K562 (cell line): Measurements from ENCODE around the gene ANXA3. TPM values are rescaled to one million over a fixed set of nuclear protein-coding genes. Genes with fewer than 3 reads are reported as not detected.

ENCODE experiments used
- ADNP ChIP-seq: fragments of 200-800 bp; sonication (Bioruptor generic); IDR thresholded peaks from 2 replicates; pipeline ENCODE4 v1.6.1; 2016; ENCODE audit warnings: missing genetic modification characterization, missing compliant biosample characterization
- ATF2 ChIP-seq: sonication (generic); formaldehyde crosslinking; IDR thresholded peaks from 2 replicates; pipeline ENCODE4 v1.8.1; 2022; ENCODE audit warnings: missing genetic modification reagents
- BRF1 ChIP-seq: IDR thresholded peaks from 3 replicates; pipeline ENCODE4 v1.6.1; 2011; ENCODE audit warnings: borderline replicate concordance, mild to moderate bottlenecking; ENCODE audit not compliant: insufficient read length; ENCODE audit errors: extremely low read depth
- CHD7 ChIP-seq: fragments of 200-600 bp; sonication (generic); IDR thresholded peaks from one replicate; pipeline ENCODE4 v1.6.1; 2012; ENCODE audit warnings: mild to moderate bottlenecking, low read depth, low read length, inconsistent platforms
- CREB1 ChIP-seq, 2 experiments: sonication (generic) in 1 of 2; formaldehyde crosslinking in 1 of 2; IDR thresholded peaks; 2 replicates each; pipeline versions ENCODE4 v1.6.1 to v1.8.0; 2012 to 2022; ENCODE audit warnings: inconsistent platforms in 1 of 2, mild to moderate bottlenecking in 1 of 2, missing genetic modification reagents in 1 of 2, moderate library complexity in 1 of 2
- CREB3 ChIP-seq: fragments of 450-650 bp; conservative IDR thresholded peaks from 2 replicates; pipeline ENCODE4 v1.6.1; 2016; ENCODE audit warnings: missing genetic modification characterization, low read depth, mild to moderate bottlenecking, missing compliant biosample characterization, moderate library complexity
- E2F1 ChIP-seq: sonication (generic); formaldehyde crosslinking; IDR thresholded peaks from 2 replicates; pipeline ENCODE4 v1.8.1; 2023; ENCODE audit warnings: mild to moderate bottlenecking, missing genetic modification reagents, moderate library complexity
- MAFF ChIP-seq: IDR thresholded peaks from 2 replicates; pipeline ENCODE4 v1.6.1; 2012; ENCODE audit warnings: low read length, improper control_type of control experiment
- MTA2 ChIP-seq: fragments of 450-650 bp; IDR thresholded peaks from 2 replicates; pipeline ENCODE4 v1.6.1; 2016; ENCODE audit warnings: low read depth
- NBN ChIP-seq: fragments of 450-650 bp; IDR thresholded peaks from 2 replicates; pipeline ENCODE4 v1.6.1; 2016; ENCODE audit warnings: low read depth, mild to moderate bottlenecking
- RBM34 ChIP-seq: fragments of 200-400 bp; formaldehyde crosslinking; IDR thresholded peaks from 2 replicates; pipeline ENCODE4 v1.6.1; 2018; ENCODE audit warnings: low read length, borderline replicate concordance; ENCODE audit not compliant: insufficient read depth
- SMAD3 ChIP-seq: fragments of 450-650 bp; formaldehyde crosslinking; conservative IDR thresholded peaks from 2 replicates; pipeline ENCODE4 v1.4.0; 2020; ENCODE audit warnings: mild to moderate bottlenecking
- ZNF780A ChIP-seq: fragments of 250-450 bp; sonication (Bioruptor Pico); IDR thresholded peaks from 2 replicates; pipeline ENCODE4 v1.5.0; 2021; ENCODE audit warnings: mild to moderate bottlenecking
- polyA plus RNA-seq, 8 experiments: library from polyadenylated mRNA; depleted of rRNA in 4 of 8; stranded (reverse) in 5 of 8; unstranded in 3 of 8; fragments of >200 nt; fragmentation: Nextera tagmentation in 2 of 8; fragmentation: Illumina TruSeq in 1 of 8; extraction: Ambion mirVana in 2 of 8; extraction: Trizol in 1 of 8; gene quantifications; 2 replicates each; pipeline versions ENCODE4 v1.2.1 to v1.2.3, GENCODE V29; 2011 to 2014; ENCODE audit warnings: inconsistent platforms in 1 of 8, missing spikeins in 1 of 8
- total RNA-seq, 7 experiments: library from RNA; depleted of rRNA in 6 of 7; stranded (reverse); fragments of >200 nt in 6 of 7; fragmentation: Illumina TruSeq in 2 of 7; extraction: Trizol in 2 of 7; gene quantifications; 2 replicates each; pipeline versions ENCODE4 v1.2.1 to v1.2.3, GENCODE V29; 2011 to 2021; ENCODE audit warnings: low replicate concordance in 1 of 7

The ANXA3 gene
- total and polyA plus RNA-seq, 9 of the 15 experiments (the other 6 are each of a cell fraction or from before 2014, with no cell fraction given), result 6.3 to 15.5 (median 9.8) TPM

- TF ChIP-seq MTA2 (no peak), CREB1 (IDR thresholded peaks at IDR 0.05) (peak; percentile 38; the same call in 1 of the 2 replicates), CREB1 (CRISPR knock-in tag; IDR thresholded peaks at IDR 0.05) (0 out of 2 replicates have a peak, but pooled peaks have one; percentile 34), ZNF780A (no peak), SMAD3 (CRISPR knock-in tag) (no peak), MAFF (no peak), E2F1 (CRISPR knock-in tag) (no peak), ADNP (tag) (no peak), ATF2 (CRISPR knock-in tag) (no peak), BRF1 (no peak), CREB3 (tag) (peak; percentile 54; the same call in 1 of the 2 replicates), CHD7 (no peak), NBN (no peak), RBM34 (no peak)
Observed at GRCh38 chr4:78616046-78616498, 64.5 kb downstream of the ANXA3 start (continued).
